K562 (cell line): Measurements from ENCODE around the gene WASF1.

Experiments used
- CREB5 ChIP-seq: fragments of 250-450 bp; sonication (Bioruptor Pico); IDR thresholded peaks from 2 replicates; pipeline ENCODE4 v1.5.0; 2020; ENCODE audit warnings: mild to moderate bottlenecking
- CTCF ChIP-seq, 3 experiments: IDR thresholded peaks in 2 of 3; conservative IDR thresholded peaks in 1 of 3; 2 replicates each; pipeline ENCODE4 v1.5.1; 2011 to 2012; ENCODE audit warnings: low read length in 3 of 3, mild to moderate bottlenecking in 3 of 3, control low read depth in 2 of 3, improper control_type of control experiment in 1 of 3, inconsistent platforms in 1 of 3, low read depth in 1 of 3, mixed read lengths in 1 of 3, moderate library complexity in 1 of 3; ENCODE audit not compliant: insufficient read depth in 2 of 3
- DEAF1 ChIP-seq: fragments of 450-650 bp; formaldehyde crosslinking; IDR thresholded peaks from 2 replicates; pipeline ENCODE4 v1.4.0; 2020; ENCODE audit warnings: mild to moderate bottlenecking, moderate library complexity
- FOXK1 ChIP-seq: sonication (generic); formaldehyde crosslinking; IDR thresholded peaks from 2 replicates; pipeline ENCODE4 v1.8.0; 2022; ENCODE audit warnings: missing genetic modification reagents, mild to moderate bottlenecking, borderline replicate concordance
- POLR2AphosphoS5 ChIP-seq: IDR thresholded peaks from 2 replicates; pipeline ENCODE4 v1.6.1; 2011; ENCODE audit warnings: mild to moderate bottlenecking, low read depth, low read length, moderate library complexity; ENCODE audit not compliant: control insufficient read depth, insufficient read depth
- RBBP5 ChIP-seq: fragments of 200-600 bp; sonication (generic); IDR thresholded peaks from 2 replicates; pipeline ENCODE4 v1.6.1; 2012; ENCODE audit warnings: borderline replicate concordance, mild to moderate bottlenecking, low read length, control low read depth, inconsistent platforms; ENCODE audit not compliant: insufficient read depth, poor library complexity, severe bottlenecking
- TOE1 ChIP-seq, 2 experiments: fragments of 450-650 bp in 1 of 2; sonication (generic) in 1 of 2; formaldehyde crosslinking in 1 of 2; IDR thresholded peaks; 2 replicates each; pipeline versions ENCODE4 v1.7.1 to v1.8.0; 2016 to 2022; ENCODE audit warnings: borderline replicate concordance in 2 of 2, mild to moderate bottlenecking in 2 of 2, antibody characterized with exemption in 1 of 2, inconsistent platforms in 1 of 2, low read depth in 1 of 2, missing genetic modification reagents in 1 of 2, moderate library complexity in 1 of 2
- YBX1 ChIP-seq: fragments of 450-650 bp; IDR thresholded peaks from 2 replicates; pipeline ENCODE4 v1.7.1; 2016; ENCODE audit warnings: mild to moderate bottlenecking
- ZHX1 ChIP-seq: fragments of 150-350 bp; conservative IDR thresholded peaks from 2 replicates; pipeline ENCODE4 v1.6.1; 2014; ENCODE audit warnings: low read length
- ZNF830 ChIP-seq: fragments of 250-450 bp; sonication (Bioruptor Pico); IDR thresholded peaks from 2 replicates; pipeline ENCODE4 v1.5.0; 2021; ENCODE audit warnings: mild to moderate bottlenecking

GRCh38 chr6:110173506-110174132 is 5.9 kb downstream of the WASF1 start:
- no peak for TF ChIP-seq ZNF830
- TF ChIP-seq FOXK1 (CRISPR knock-in tag) = no peak
- no peak for TF ChIP-seq RBBP5
- TF ChIP-seq YBX1 = no peak
- TF ChIP-seq TOE1 (IDR thresholded peaks at IDR 0.05; ENCODE audit: borderline replicate concordance) = no peak
- no peak for TF ChIP-seq TOE1 (CRISPR knock-in tag; IDR thresholded peaks at IDR 0.05; ENCODE audit: borderline replicate concordance, low read depth)
- TF ChIP-seq POLR2AphosphoS5 = no peak
- TF ChIP-seq DEAF1 (CRISPR knock-in tag) = no peak
- TF ChIP-seq CTCF (IDR thresholded peaks at IDR 0.05 in 2 of 3, conservative IDR thresholded peaks at IDR 0.05 in 1 of 3; ENCODE audit: insufficient read depth in 2 of 3, low read depth in 1 of 3, low read length in 3 of 3) = no peak
- no peak for TF ChIP-seq CREB5 (CRISPR knock-in tag)
- no peak for TF ChIP-seq ZHX1
